Spleen (tissue), 11 donors: ENCODE measurements around the gene TTLL8. TPM values are rescaled to one million over a fixed set of nuclear protein-coding genes. Genes with fewer than 3 reads are reported as not detected.
"Not testable (repeated sequence)": the region's sequence is repeated elsewhere in the genome, so short reads cannot be mapped to it uniquely, and the experiment has no call there.

Experiments
- DNase-seq: peaks from one replicate; pipeline ENCODE4 v3.0.0-alpha.2; 2020
- H3K27ac ChIP-seq, 8 donors: fragments of 200-600 bp; sonication (generic) in 7 of 8; 1 replicate in 4 of 8; 2 replicates in 4 of 8; pipeline versions ENCODE4 v1.5.0 to v1.8.0; 2016 to 2021; ENCODE audit warnings: inconsistent platforms in 4 of 8, mild to moderate bottlenecking in 4 of 8, moderate library complexity in 1 of 8
- H3K27me3 ChIP-seq, 7 donors: fragments of 200-600 bp; sonication (generic) in 6 of 7; replicated peaks in 1 of 7; 1 replicate in 4 of 7; 2 replicates in 3 of 7; pipeline versions ENCODE4 v1.5.0 to v1.8.0; 2016 to 2021; ENCODE audit warnings: inconsistent platforms in 3 of 7, mild to moderate bottlenecking in 1 of 7
- H3K36me3 ChIP-seq, 6 donors: fragments of 200-600 bp; sonication (generic) in 5 of 6; 1 replicate in 4 of 6; 2 replicates in 2 of 6; pipeline versions ENCODE4 v1.5.0 to v1.8.0; 2016 to 2021; ENCODE audit warnings: inconsistent platforms in 2 of 6
- H3K4me1 ChIP-seq, 6 donors: fragments of 200-600 bp; sonication (generic) in 5 of 6; 1 replicate in 3 of 6; 2 replicates in 3 of 6; pipeline versions ENCODE4 v1.5.0 to v1.8.0; 2016 to 2021; ENCODE audit warnings: inconsistent platforms in 3 of 6
- H3K4me3 ChIP-seq, 8 donors: fragments of 200-600 bp; sonication (generic) in 7 of 8; 1 replicate in 4 of 8; 2 replicates in 4 of 8; pipeline versions ENCODE4 v1.5.0 to v1.8.0; 2016 to 2021; ENCODE audit warnings: inconsistent platforms in 4 of 8, mild to moderate bottlenecking in 4 of 8, moderate library complexity in 2 of 8
- H3K9me3 ChIP-seq, 8 donors: fragments of 200-600 bp; sonication (generic) in 7 of 8; 1 replicate in 4 of 8; 2 replicates in 4 of 8; pipeline versions ENCODE4 v1.5.0 to v1.8.0; 2016 to 2021; ENCODE audit warnings: inconsistent platforms in 4 of 8
- POLR2A ChIP-seq, 3 donors: fragments of 450-650 bp; IDR thresholded peaks; one replicate each; pipeline ENCODE4 v1.5.1; 2017; ENCODE audit warnings: antibody characterized with exemption in 3 of 3, mild to moderate bottlenecking in 1 of 3
- POLR2AphosphoS5 ChIP-seq, 3 donors: sonication (generic); formaldehyde crosslinking; IDR thresholded peaks; one replicate each; pipeline ENCODE4 v1.5.1; 2017; ENCODE audit warnings: antibody characterized with exemption in 3 of 3
- WGBS, 5 donors: extraction: QIAGEN DNeasy Blood & Tissue Kit in 3 of 5; methylation state at CpG; one replicate each; pipeline versions ENCODE4 v1.1.5 to v1.1.7; 2013 to 2018; 5-methylcytosine and 5-hydroxymethylcytosine counted together
- intact Hi-C: fragments of 100-400 bp; cut with DNase I; formaldehyde crosslinking; loops from one replicate; pipeline ENCODE4 v1.15.0; 2023; ENCODE audit warnings: low total_unique reads
- polyA plus RNA-seq, 3 donors: library from polyadenylated mRNA; stranded (reverse); fragments of 200-250 nt; gene quantifications; one replicate each; pipeline ENCODE4 v1.2.1, GENCODE V29; 2013
- total RNA-seq, 7 donors: library from RNA; depleted of rRNA in 3 of 7; stranded (reverse); fragments of >200 nt in 3 of 7; fragmentation: NEBNext Ultra II Directional in 4 of 7; extraction: Animal tissue kit (Norgen Biotek cat#: 25700) in 4 of 7; gene quantifications; one replicate each; pipeline versions ENCODE4 v1.1.0 to v1.2.1, GENCODE V29; 2016 to 2021
- TF ChIP-seq, protein P1 (sequence below), 11 experiments: fragments of 200-600 bp in 7 of 11; fragments of 450-650 bp in 4 of 11; sonication (generic) in 4 of 11; IDR thresholded peaks in 8 of 11; conservative IDR thresholded peaks in 3 of 11; 1 replicate in 7 of 11; 2 replicates in 4 of 11; pipeline versions ENCODE4 v1.4.0 to v1.8.0; 2016 to 2021; ENCODE audit warnings: antibody characterized with exemption in 11 of 11, inconsistent platforms in 4 of 11, mild to moderate bottlenecking in 1 of 11
- donor health status: healthy with polysubstance abuse.
- donor health status: DM: no; HTN: no; CAD: no; lungs with moderate emphysema.
- donor health status: DM: no; HTN: no; CAD: no.
- donor health status: Bipolar disorder and iron deficiency.
- donor health status: healthy.
- donor health status: DM: no; HTN: no; CAD: no.
- donor health status: DM: yes; HTN: yes; CAD: no.

Gene TTLL8
- total and polyA plus RNA-seq, 10 donors = not detected

- Histone ChIP-seq H3K36me3 (no peaks in the 10 kb centered on the region), H3K4me1 (peaks cover 4 to 14% (median 10%) of the 10 kb centered on the region in 6 donors), H3K4me3 (no peak overlapping the region), H3K27ac (no peak overlapping the region), H3K9me3 (peaks cover 0 to 30% (median 22%) of the 10 kb centered on the region in 8 donors), H3K27me3 (no peaks in the 10 kb centered on the region)
- WGBS, 5 donors = 86 to 95% (median 92%) methylated on average over 6 of the region's 6 CpGs
- intact Hi-C loops = loop anchor here (5.0 kb wide), 1 partner anchor 59 kb away; no protein-coding TSS in a partner anchor
- DNase-seq = no peak
- TF ChIP-seq POLR2AphosphoS5 (IDR thresholded peaks at IDR 0.05) = no peak
These were observed 66.9 kb downstream of the TTLL8 start for GRCh38 chr22:49991167-49991566.

DNA sequence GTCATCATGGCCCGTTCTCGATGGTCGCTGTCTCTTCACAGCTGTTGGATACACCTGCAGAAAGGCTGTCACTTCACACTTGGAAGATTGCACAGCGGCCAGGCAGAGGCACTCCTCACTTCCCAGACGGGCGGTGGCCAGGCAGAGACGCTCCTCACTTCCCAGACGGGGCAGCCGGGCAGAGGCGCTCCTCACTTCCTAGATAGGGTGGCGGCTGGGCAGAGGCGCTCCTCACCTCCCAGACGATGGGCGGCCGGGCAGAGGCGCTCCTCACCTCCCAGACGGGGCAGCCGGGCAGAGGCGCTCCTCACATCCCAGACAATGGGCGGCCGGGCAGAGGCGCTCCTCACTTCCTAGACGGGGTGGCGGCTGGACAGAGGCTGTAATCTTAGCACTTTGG is 68.3 kb downstream of the TTLL8 start:
- H3K27me3 ChIP-seq, H3K36me3 ChIP-seq, H3K4me3 ChIP-seq, H3K27ac ChIP-seq, DNase-seq: not testable (repeated sequence)
- Histone ChIP-seq H3K4me1 (peaks cover 4 to 14% (median 10%) of the 10 kb centered on the region in 6 donors), H3K9me3 (peaks cover 0 to 38% (median 31%) of the 10 kb centered on the region in 8 donors)
- 85 to 96% (median 96%) methylated on average over 15 to 24 of the region's 24 CpGs for WGBS, 5 donors
- intact Hi-C loops = loop anchor here (5.0 kb wide), 1 partner anchor 58 kb away; no protein-coding TSS in a partner anchor

GRCh38 chr22:49986325-49986724 is 71.8 kb downstream of the TTLL8 start:
- peaks cover 0 to 19% (median 15%) of the 10 kb centered on the region in 6 donors for H3K4me1 ChIP-seq
- WGBS, 5 donors = 73 to 97% (median 95%) methylated on average over 2 of the region's 2 CpGs
- intact Hi-C loops = no loop called here
- no peaks in the 10 kb centered on the region for H3K36me3 ChIP-seq
- H3K4me3 ChIP-seq = no peak overlapping the region
- peaks cover 0 to 34% (median 26%) of the 10 kb centered on the region in 8 donors for H3K9me3 ChIP-seq
- TF ChIP-seq, protein P1, sequence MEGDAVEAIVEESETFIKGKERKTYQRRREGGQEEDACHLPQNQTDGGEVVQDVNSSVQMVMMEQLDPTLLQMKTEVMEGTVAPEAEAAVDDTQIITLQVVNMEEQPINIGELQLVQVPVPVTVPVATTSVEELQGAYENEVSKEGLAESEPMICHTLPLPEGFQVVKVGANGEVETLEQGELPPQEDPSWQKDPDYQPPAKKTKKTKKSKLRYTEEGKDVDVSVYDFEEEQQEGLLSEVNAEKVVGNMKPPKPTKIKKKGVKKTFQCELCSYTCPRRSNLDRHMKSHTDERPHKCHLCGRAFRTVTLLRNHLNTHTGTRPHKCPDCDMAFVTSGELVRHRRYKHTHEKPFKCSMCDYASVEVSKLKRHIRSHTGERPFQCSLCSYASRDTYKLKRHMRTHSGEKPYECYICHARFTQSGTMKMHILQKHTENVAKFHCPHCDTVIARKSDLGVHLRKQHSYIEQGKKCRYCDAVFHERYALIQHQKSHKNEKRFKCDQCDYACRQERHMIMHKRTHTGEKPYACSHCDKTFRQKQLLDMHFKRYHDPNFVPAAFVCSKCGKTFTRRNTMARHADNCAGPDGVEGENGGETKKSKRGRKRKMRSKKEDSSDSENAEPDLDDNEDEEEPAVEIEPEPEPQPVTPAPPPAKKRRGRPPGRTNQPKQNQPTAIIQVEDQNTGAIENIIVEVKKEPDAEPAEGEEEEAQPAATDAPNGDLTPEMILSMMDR (IDR thresholded peaks at IDR 0.05 in 8 of 11, conservative IDR thresholded peaks at IDR 0.05 in 3 of 11) = no peak
- no peak for TF ChIP-seq POLR2A (IDR thresholded peaks at IDR 0.05)
- no peak for TF ChIP-seq POLR2AphosphoS5 (IDR thresholded peaks at IDR 0.05)
- peaks cover 0 to 36% (median 25%) of the 10 kb centered on the region in 7 donors for H3K27me3 ChIP-seq
- no peak for DNase-seq
- H3K27ac ChIP-seq = no peak overlapping the region

DNA sequence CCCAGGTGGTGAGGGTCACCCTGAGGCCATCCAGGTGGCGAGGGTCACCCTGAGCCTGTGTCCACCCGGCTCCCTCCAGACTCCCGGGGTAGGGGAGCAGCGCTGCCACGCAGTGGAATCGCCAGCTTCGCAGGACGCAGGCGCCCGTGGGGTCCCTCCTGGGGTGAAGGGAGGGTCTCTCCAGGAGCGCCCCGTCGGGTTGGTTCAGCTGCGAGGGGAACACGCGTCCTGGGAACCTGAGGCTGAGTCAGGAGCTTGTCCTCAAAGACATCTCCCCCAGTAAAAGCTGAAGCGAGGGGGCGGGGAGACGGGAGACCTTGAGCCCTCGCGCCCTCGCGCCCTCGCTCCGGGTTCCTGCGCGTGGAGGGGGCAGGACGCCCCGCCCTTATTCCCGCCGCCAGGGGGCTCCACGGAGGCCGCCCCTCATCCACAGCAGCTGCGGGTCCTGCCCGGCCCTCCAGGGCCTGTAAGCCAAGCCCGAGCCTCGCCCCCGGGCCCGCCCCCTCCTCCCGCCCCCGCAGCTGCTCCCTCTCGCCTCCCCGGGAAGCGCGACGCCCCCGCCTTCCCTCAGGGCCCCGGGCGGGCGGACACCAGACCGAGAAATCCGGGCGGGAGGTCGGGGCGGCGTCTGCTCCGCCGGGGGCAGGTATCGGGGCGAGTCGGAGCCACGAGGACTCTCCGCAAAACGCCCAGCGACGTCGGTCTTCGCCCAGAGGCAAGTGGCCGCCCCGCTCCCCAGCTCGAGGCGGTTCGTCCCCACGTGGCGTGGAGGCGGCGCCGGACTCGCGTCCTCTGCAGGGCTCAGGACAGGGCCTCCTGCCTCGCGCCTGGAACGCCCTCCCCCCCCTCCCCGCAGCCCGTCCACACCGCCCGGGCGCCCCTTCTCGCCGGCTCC is 74.7 kb downstream of the TTLL8 start:
- TF ChIP-seq, protein P1 (IDR thresholded peaks at IDR 0.05 in 8 of 11, conservative IDR thresholded peaks at IDR 0.05 in 3 of 11) = peak in 9 of 11 experiments; percentile 22 to 73 (median 66)
- TF ChIP-seq POLR2AphosphoS5 (IDR thresholded peaks at IDR 0.05) (peak in 2 of 3 donors; percentile 29 to 47), POLR2A (IDR thresholded peaks at IDR 0.05) (no peak)
- DNase-seq = peak; percentile 81
- Histone ChIP-seq H3K36me3 (no peaks in the 10 kb centered on the region), H3K9me3 (peaks cover 0 to 36% (median 26%) of the 10 kb centered on the region in 8 donors), H3K27me3 (peaks cover 0 to 36% (median 25%) of the 10 kb centered on the region in 7 donors), H3K4me1 (peaks cover 0 to 19% (median 15%) of the 10 kb centered on the region in 6 donors), H3K4me3 (peak overlapping the region in 6 of 8 donors; percentile 1 to 60 (median 23)), H3K27ac (no peak overlapping the region)
- intact Hi-C loops = no loop called here
- WGBS, 5 donors = 13 to 60% (median 16%) methylated on average over 5 to 90 of the region's 90 CpGs

DNA sequence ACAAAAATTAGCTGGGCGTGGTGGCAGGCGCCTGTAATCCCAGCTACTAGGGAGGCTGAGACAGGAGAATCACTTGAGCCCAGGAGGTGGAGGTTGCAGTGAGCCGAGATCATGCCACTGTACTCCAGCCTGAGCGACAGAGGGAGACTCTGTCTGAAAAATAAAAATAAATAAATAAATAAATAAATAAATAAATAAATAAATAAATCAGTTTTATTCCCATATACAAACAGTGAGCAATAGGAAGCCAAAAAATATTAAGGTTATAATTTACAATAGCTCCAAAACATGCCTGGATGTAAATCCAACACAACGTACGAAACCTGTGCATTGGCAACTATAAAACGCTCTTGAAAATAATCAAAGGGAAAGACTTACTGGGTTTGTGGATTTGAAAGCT is 76.3 kb downstream of the TTLL8 start:
- H3K27ac ChIP-seq, H3K36me3 ChIP-seq, H3K4me3 ChIP-seq, intact Hi-C loops, DNase-seq: not testable (repeated sequence)
- Histone ChIP-seq H3K9me3 (peaks cover 0 to 35% (median 25%) of the 10 kb centered on the region in 8 donors), H3K4me1 (peaks cover 0 to 23% (median 15%) of the 10 kb centered on the region in 6 donors), H3K27me3 (peaks cover 0 to 36% (median 25%) of the 10 kb centered on the region in 7 donors)
- WGBS, 5 donors = 93 to 99% (median 96%) methylated on average over 7 of the region's 7 CpGs
